Hematopoietic multipotent progenitor cell treated with erythropoietin and hydrocortisone succinate and interleukin-3 and kit ligand, for 6 days (in vitro differentiated cells): ENCODE measurements around the gene PYCARD.
"Not testable (repeated sequence)": the region's sequence is repeated elsewhere in the genome, so short reads cannot be mapped to it uniquely, and the experiment has no call there.

Experiments
- DNase-seq: peaks from one replicate; pipeline ENCODE4 v3.0.0-alpha.2; 2015

The PYCARD gene

GRCh38 chr16:31202414-31203375 lies at the start of gene PYCARD:
Gene PYCARD (minus strand): TSS chr16:31202760. CDS start chr16:31202690, 70 bp downstream.
- peak; percentile 70 for DNase-seq

- DNase-seq = no peak
Observed at GRCh38 chr16:31251435-31251834, 48.9 kb upstream of the PYCARD start.

GRCh38 chr16:31250782-31251384 lies 48.3 kb upstream of the PYCARD start:
- DNase-seq = no peak

GRCh38 chr16:31248344-31248743 lies 45.8 kb upstream of the PYCARD start:
- no peak for DNase-seq

- no peak for DNase-seq
Observed at GRCh38 chr16:31246296-31246695, 43.7 kb upstream of the PYCARD start.

GRCh38 chr16:31245598-31245997 lies 43.0 kb upstream of the PYCARD start:
- DNase-seq = not testable (repeated sequence)

GRCh38 chr16:31243734-31244670 lies 41.4 kb upstream of the PYCARD start:
- peak; percentile 67 for DNase-seq

GRCh38 chr16:31242206-31242605 lies 39.6 kb upstream of the PYCARD start:
- no peak for DNase-seq

GRCh38 chr16:31238041-31238440 lies 35.5 kb upstream of the PYCARD start:
- DNase-seq = no peak

- no peak for DNase-seq
Observed at GRCh38 chr16:31229501-31229900, 26.9 kb upstream of the PYCARD start.

- DNase-seq = no peak
Observed at GRCh38 chr16:31228206-31228605, 25.6 kb upstream of the PYCARD start.

- no peak for DNase-seq
Observed at GRCh38 chr16:31225193-31225592, 22.6 kb upstream of the PYCARD start.

- no peak for DNase-seq
Observed at GRCh38 chr16:31224092-31224955, 21.8 kb upstream of the PYCARD start.

GRCh38 chr16:31223044-31223443 lies 20.5 kb upstream of the PYCARD start:
- DNase-seq = no peak

- no peak for DNase-seq
Observed at GRCh38 chr16:31221357-31222160, 19.0 kb upstream of the PYCARD start.

- no peak for DNase-seq
Observed at GRCh38 chr16:31219154-31219741, 16.7 kb upstream of the PYCARD start.

GRCh38 chr16:31217136-31217530 lies 14.6 kb upstream of the PYCARD start:
- DNase-seq = no peak

- no peak for DNase-seq
Observed at GRCh38 chr16:31216422-31217135, 14.0 kb upstream of the PYCARD start, which contains the start of gene PYDC1. Gene PYDC1 (minus strand): TSS chr16:31217135. CDS start chr16:31217028, 107 bp downstream.

- peak; percentile 60 for DNase-seq
Observed at GRCh38 chr16:31215287-31216162, 13.0 kb upstream of the PYCARD start.
